Caco-2 (cell line): ENCODE measurements around the gene PHACTR1. TPM values are rescaled to one million over a fixed set of nuclear protein-coding genes. Genes with fewer than 3 reads are reported as not detected.

Experiments
- BruUV-seq: library from RNA; stranded (reverse); fragments of 400-500 nt; replicated peaks from 2 replicates; lab custom pipeline; 2021; lab: Mats Ljungman, UMichigan
- CTCF ChIA-PET: fragments of 300-600 bp; sonication (Branson Sonifier 250); formaldehyde crosslinking; loops from one replicate; lab custom pipeline; 2022; ENCODE audit warnings: antibody characterized with exemption; lab: Charles Lee
- POLR2A ChIA-PET: fragments of 300-600 bp; sonication (Branson Sonifier 250); formaldehyde crosslinking; loops from one replicate; lab custom pipeline; 2022; ENCODE audit warnings: antibody characterized with exemption; lab: Charles Lee
- DNase-seq, 2 experiments: peaks; one replicate each; pipeline versions ENCODE4 v3.0.0 to v3.0.0-alpha.2; 2020 to 2022
- H3K27me3 ChIP-seq: replicated peaks from 2 replicates; pipeline ENCODE4 v1.6.0; 2011; ENCODE audit warnings: low read length; ENCODE audit not compliant: control insufficient read depth, insufficient read depth
- H3K36me3 ChIP-seq: 2 replicates; pipeline ENCODE4 v1.5.1; 2011; ENCODE audit warnings: low read length; ENCODE audit not compliant: control insufficient read depth, insufficient read depth
- H3K4me1 ChIP-seq: fragments of 250-450 bp; sonication (Bioruptor Pico); 2 replicates; pipeline ENCODE4 v1.5.1; 2020; ENCODE audit warnings: mild to moderate bottlenecking
- H3K4me3 ChIP-seq: 2 replicates; pipeline ENCODE4 v1.5.1; 2011; ENCODE audit warnings: low read depth, mild to moderate bottlenecking, control low read depth, low read length
- H3K9me3 ChIP-seq: fragments of 250-450 bp; sonication (Bioruptor Pico); 2 replicates; pipeline ENCODE4 v1.5.1; 2020; ENCODE audit warnings: mild to moderate bottlenecking, moderate library complexity
- H3K27ac Mint-ChIP-seq: one replicate; pipeline ENCODE4 v1.8.0; 2022; ENCODE audit warnings: mixed read lengths; ENCODE audit not compliant: unreplicated experiment
- H3K27me3 Mint-ChIP-seq: one replicate; pipeline ENCODE4 v1.8.0; 2022; ENCODE audit warnings: mixed read lengths; ENCODE audit not compliant: insufficient read depth, unreplicated experiment
- H3K36me3 Mint-ChIP-seq: one replicate; pipeline ENCODE4 v1.8.0; 2022; ENCODE audit warnings: mild to moderate bottlenecking, mixed read lengths; ENCODE audit not compliant: insufficient read depth, unreplicated experiment
- H3K4me1 Mint-ChIP-seq: one replicate; pipeline ENCODE4 v1.8.0; 2022; ENCODE audit warnings: low read depth, mixed read lengths; ENCODE audit not compliant: unreplicated experiment
- H3K4me3 Mint-ChIP-seq: one replicate; pipeline ENCODE4 v1.8.0; 2022; ENCODE audit warnings: mild to moderate bottlenecking, moderate library complexity, mixed read lengths; ENCODE audit not compliant: unreplicated experiment
- H3K9me3 Mint-ChIP-seq: one replicate; pipeline ENCODE4 v1.8.0; 2022; ENCODE audit warnings: mixed read lengths; ENCODE audit not compliant: unreplicated experiment
- intact Hi-C: fragments of 100-400 bp; cut with micrococcal nuclease; formaldehyde crosslinking; loops from one replicate; pipeline ENCODE4 v1.10.0; 2022; ENCODE audit not compliant: unreplicated experiment
- total RNA-seq: library from RNA; stranded (reverse); gene quantifications from 2 replicates; pipeline ENCODE4 v1.2.3, GENCODE V29; 2022
- TF ChIP-seq, protein P1 (sequence below), 2 experiments: fragments of 200-600 bp in 1 of 2; IDR thresholded peaks; 1 replicate in 1 of 2; 2 replicates in 1 of 2; pipeline versions ENCODE4 v1.5.1 to v1.8.0; 2011 to 2022; ENCODE audit warnings: antibody characterized with exemption in 1 of 2, control low read depth in 1 of 2, inconsistent platforms in 1 of 2, low read depth in 1 of 2, low read length in 1 of 2, mild to moderate bottlenecking in 1 of 2, moderate library complexity in 1 of 2; ENCODE audit not compliant: insufficient read depth in 1 of 2, severe bottlenecking in 1 of 2, unreplicated experiment in 1 of 2

The PHACTR1 gene
- total RNA-seq, 1 experiment from 2014 or later, result 0.41 TPM

DNA sequence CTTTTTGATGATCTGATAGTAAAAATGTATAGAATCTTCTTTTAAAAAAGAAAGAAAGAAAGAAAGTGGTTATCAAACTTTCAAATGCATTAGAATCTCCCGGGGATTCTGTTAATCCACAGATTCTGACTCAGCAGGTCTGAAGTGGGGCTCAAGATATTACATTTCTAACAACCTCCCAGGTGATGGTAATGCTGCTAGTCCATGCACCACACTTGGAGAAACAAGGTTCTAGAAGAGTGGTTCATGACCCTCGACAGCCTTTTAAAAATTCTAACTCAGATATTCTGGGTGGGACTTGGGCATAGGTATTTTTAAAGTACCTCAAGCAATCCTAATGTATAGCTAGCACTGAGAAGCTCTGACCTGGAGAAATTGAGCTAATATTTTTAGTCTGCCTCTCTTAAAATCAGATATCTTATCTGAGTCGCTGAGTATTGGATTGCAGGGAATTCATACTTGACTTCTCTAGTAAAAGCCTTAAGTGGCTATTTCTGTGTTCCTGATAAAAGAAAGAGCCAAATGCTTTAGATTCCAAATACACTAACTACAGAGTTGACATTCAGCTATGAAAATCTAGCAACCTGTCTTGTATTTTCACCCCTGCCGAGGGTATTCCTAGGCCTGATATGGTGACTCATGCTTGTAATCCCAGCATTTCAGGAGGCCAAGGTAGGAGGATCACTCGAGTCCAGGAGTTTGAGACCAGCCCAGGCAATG, 252.4 kb downstream of the PHACTR1 start:
- TF ChIP-seq, protein P1, sequence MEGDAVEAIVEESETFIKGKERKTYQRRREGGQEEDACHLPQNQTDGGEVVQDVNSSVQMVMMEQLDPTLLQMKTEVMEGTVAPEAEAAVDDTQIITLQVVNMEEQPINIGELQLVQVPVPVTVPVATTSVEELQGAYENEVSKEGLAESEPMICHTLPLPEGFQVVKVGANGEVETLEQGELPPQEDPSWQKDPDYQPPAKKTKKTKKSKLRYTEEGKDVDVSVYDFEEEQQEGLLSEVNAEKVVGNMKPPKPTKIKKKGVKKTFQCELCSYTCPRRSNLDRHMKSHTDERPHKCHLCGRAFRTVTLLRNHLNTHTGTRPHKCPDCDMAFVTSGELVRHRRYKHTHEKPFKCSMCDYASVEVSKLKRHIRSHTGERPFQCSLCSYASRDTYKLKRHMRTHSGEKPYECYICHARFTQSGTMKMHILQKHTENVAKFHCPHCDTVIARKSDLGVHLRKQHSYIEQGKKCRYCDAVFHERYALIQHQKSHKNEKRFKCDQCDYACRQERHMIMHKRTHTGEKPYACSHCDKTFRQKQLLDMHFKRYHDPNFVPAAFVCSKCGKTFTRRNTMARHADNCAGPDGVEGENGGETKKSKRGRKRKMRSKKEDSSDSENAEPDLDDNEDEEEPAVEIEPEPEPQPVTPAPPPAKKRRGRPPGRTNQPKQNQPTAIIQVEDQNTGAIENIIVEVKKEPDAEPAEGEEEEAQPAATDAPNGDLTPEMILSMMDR (IDR thresholded peaks at IDR 0.05; ENCODE audit: insufficient read depth in 1 of 2, low read depth in 1 of 2, low read length in 1 of 2, severe bottlenecking in 1 of 2, unreplicated experiment in 1 of 2), result no peak

DNA sequence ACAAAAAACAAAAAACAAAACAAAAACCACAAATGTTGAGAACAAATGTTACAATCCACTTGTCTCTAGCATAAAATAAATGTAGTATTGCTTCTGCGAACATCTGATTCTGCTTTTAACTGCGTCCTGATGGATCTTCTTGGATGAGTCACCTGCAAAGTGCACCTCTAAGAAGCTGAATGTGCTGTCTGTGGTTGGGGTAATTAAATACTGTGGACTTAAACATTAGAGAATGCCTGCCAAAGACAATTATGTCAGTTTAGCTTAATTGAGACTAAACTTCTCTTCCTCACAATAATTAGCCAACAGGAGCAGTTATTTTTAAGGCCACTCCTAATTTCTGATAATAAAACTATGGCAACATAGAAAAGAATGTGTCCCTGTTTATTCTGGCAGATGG, 253.4 kb downstream of the PHACTR1 start:
- Histone ChIP-seq H3K36me3 (no peaks in the 10 kb centered on the region), H3K4me1 (no peaks in the 10 kb centered on the region), H3K9me3 (no peaks in the 10 kb centered on the region), H3K4me3 (no peak overlapping the region), H3K27me3 (no peaks in the 10 kb centered on the region)
- Mint-ChIP-seq H3K9me3 (no peaks in the 10 kb centered on the region), H3K4me3 (no peak overlapping the region), H3K36me3 (no peaks in the 10 kb centered on the region), H3K27ac (no peak overlapping the region), H3K27me3 (peaks cover 22% of the 10 kb centered on the region), H3K4me1 (no peaks in the 10 kb centered on the region)
- ChIA-PET CTCF (no interaction called here), POLR2A (no interaction called here)
- no TSS peak for BruUV-seq
- intact Hi-C loops, result no loop called here
- TF ChIP-seq, protein P1 (IDR thresholded peaks at IDR 0.05; ENCODE audit: insufficient read depth in 1 of 2, low read depth in 1 of 2, low read length in 1 of 2, severe bottlenecking in 1 of 2, unreplicated experiment in 1 of 2), result no peak
- DNase-seq, result no peak

More for the DNA sequence above, 252.4 kb downstream of the PHACTR1 start:
- H3K9me3 ChIP-seq, result no peaks in the 10 kb centered on the region
- CTCF ChIA-PET, result interaction anchor here (0.6 kb wide), 1 partner anchor 95 kb away, joined by 5 read pairs; no protein-coding TSS in a partner anchor
- no peak overlapping the region for H3K4me3 ChIP-seq
- Mint-ChIP-seq H3K4me1 (no peaks in the 10 kb centered on the region), H3K27ac (no peak overlapping the region), H3K36me3 (no peaks in the 10 kb centered on the region), H3K4me3 (no peak overlapping the region), H3K27me3 (peaks cover 21% of the 10 kb centered on the region), H3K9me3 (no peaks in the 10 kb centered on the region)
- no peaks in the 10 kb centered on the region for H3K27me3 ChIP-seq
- POLR2A ChIA-PET, result no interaction called here
- no peaks in the 10 kb centered on the region for H3K4me1 ChIP-seq
- BruUV-seq, result no TSS peak
- intact Hi-C loops, result no loop called here
- no peaks in the 10 kb centered on the region for H3K36me3 ChIP-seq
- no peak for DNase-seq

DNA sequence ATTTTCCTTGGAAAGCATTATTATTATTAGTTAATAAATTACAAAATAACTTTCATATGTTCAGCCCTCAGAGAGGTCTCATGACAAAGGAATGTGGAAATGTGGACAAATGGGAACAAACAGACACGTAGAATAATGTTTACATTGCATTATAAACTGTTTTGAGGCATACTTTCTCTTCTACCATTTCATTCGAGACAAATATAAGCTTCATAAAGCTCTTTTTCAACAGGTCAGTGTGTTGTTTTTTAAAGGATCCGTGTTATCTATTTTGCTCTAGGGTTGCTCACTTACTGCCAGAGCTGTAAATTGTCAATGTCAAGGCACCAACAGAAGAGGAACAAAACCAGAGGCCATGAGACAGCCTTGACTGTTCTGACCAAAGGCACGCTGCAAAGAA, 256.8 kb downstream of the PHACTR1 start:
- Histone ChIP-seq H3K9me3 (no peaks in the 10 kb centered on the region), H3K4me1 (no peaks in the 10 kb centered on the region), H3K27me3 (no peaks in the 10 kb centered on the region), H3K4me3 (no peak overlapping the region), H3K36me3 (no peaks in the 10 kb centered on the region)
- H3K9me3 Mint-ChIP-seq, result no peaks in the 10 kb centered on the region
- H3K4me3 Mint-ChIP-seq, result no peak overlapping the region
- peaks cover 17% of the 10 kb centered on the region for H3K27me3 Mint-ChIP-seq
- intact Hi-C loops, result no loop called here
- H3K27ac Mint-ChIP-seq, result no peak overlapping the region
- TF ChIP-seq, protein P1 (IDR thresholded peaks at IDR 0.05; ENCODE audit: insufficient read depth in 1 of 2, low read depth in 1 of 2, low read length in 1 of 2, severe bottlenecking in 1 of 2, unreplicated experiment in 1 of 2), result no peak
- no peaks in the 10 kb centered on the region for H3K4me1 Mint-ChIP-seq
- no peaks in the 10 kb centered on the region for H3K36me3 Mint-ChIP-seq
- no peak for DNase-seq
- CTCF ChIA-PET, result no interaction called here
- POLR2A ChIA-PET, result no interaction called here
- BruUV-seq, result no TSS peak
